OCI-LY1 (cell line): Measurements from ENCODE around the gene RTCB.

Source experiments
- EZH2 ChIP-seq: fragments of 200-600 bp; sonication (generic), shearing (Covaris generic); IDR thresholded peaks from 2 replicates; pipeline ENCODE4 v1.8.0; 2017; ENCODE audit warnings: borderline replicate concordance, mixed run types, mild to moderate bottlenecking, antibody characterized with exemption, low read length, moderate library complexity, mixed read lengths
- TF ChIP-seq, protein P1 (sequence below): fragments of 200-600 bp; sonication (generic), shearing (Covaris generic); IDR thresholded peaks from 2 replicates; pipeline ENCODE4 v1.5.1; 2017; ENCODE audit warnings: mild to moderate bottlenecking, antibody characterized with exemption, low read length, moderate library complexity, mixed read lengths

DNA sequence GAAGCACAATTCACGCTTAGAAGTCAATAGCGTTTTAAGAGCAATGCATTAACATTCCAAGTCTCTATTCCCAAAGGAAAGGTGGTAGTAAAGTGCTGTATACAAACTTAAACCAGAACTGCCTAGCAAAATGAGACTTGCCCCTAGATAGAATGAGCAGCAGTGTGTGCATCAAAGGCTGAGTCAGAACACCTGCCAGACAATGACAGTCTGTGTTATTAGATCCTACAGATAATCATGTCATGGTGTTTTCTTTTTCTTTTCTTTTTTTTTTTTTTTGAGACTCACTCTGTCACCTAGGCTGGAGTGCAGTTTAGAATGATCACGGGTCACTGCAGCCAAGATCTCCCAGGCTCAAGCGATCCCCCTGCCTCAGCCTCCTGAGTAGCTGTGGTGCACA is 1.6 kb downstream of the RTCB start:
- TF ChIP-seq, protein P1, sequence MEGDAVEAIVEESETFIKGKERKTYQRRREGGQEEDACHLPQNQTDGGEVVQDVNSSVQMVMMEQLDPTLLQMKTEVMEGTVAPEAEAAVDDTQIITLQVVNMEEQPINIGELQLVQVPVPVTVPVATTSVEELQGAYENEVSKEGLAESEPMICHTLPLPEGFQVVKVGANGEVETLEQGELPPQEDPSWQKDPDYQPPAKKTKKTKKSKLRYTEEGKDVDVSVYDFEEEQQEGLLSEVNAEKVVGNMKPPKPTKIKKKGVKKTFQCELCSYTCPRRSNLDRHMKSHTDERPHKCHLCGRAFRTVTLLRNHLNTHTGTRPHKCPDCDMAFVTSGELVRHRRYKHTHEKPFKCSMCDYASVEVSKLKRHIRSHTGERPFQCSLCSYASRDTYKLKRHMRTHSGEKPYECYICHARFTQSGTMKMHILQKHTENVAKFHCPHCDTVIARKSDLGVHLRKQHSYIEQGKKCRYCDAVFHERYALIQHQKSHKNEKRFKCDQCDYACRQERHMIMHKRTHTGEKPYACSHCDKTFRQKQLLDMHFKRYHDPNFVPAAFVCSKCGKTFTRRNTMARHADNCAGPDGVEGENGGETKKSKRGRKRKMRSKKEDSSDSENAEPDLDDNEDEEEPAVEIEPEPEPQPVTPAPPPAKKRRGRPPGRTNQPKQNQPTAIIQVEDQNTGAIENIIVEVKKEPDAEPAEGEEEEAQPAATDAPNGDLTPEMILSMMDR: no peak
- TF ChIP-seq EZH2: no peak
